Measurements from ENCODE around the gene SLC47A2. TPM values are rescaled to one million over a fixed set of nuclear protein-coding genes. Genes with fewer than 3 reads are reported as not detected.

SLC47A2 gene
- total RNA-seq, 1 donor: not detected

GRCh38 chr17:19677736-19678379, 38.5 kb downstream of the SLC47A2 start:
- H4K20me1 ChIP-seq (ENCODE audit: insufficient read depth, low read length): peaks cover 4% of the 10 kb centered on the region
- no peak overlapping the region for H3K4me3 ChIP-seq (ENCODE audit: insufficient read depth, low read length)
- TF ChIP-seq, protein P1, sequence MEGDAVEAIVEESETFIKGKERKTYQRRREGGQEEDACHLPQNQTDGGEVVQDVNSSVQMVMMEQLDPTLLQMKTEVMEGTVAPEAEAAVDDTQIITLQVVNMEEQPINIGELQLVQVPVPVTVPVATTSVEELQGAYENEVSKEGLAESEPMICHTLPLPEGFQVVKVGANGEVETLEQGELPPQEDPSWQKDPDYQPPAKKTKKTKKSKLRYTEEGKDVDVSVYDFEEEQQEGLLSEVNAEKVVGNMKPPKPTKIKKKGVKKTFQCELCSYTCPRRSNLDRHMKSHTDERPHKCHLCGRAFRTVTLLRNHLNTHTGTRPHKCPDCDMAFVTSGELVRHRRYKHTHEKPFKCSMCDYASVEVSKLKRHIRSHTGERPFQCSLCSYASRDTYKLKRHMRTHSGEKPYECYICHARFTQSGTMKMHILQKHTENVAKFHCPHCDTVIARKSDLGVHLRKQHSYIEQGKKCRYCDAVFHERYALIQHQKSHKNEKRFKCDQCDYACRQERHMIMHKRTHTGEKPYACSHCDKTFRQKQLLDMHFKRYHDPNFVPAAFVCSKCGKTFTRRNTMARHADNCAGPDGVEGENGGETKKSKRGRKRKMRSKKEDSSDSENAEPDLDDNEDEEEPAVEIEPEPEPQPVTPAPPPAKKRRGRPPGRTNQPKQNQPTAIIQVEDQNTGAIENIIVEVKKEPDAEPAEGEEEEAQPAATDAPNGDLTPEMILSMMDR (IDR thresholded peaks at IDR 0.05; ENCODE audit: extremely low read depth, low read depth, low read length): no peak
- H3K4me1 ChIP-seq (ENCODE audit: insufficient read depth, low read length): peaks cover 7% of the 10 kb centered on the region
- H3K79me2 ChIP-seq (ENCODE audit: insufficient read depth, low read length): no peaks in the 10 kb centered on the region
- H2AFZ ChIP-seq (ENCODE audit: low read length): no peak overlapping the region
- H3K36me3 ChIP-seq (ENCODE audit: insufficient read depth, low read length): peaks cover 22% of the 10 kb centered on the region
- no peaks in the 10 kb centered on the region for H3K9me3 ChIP-seq (ENCODE audit: low read depth, low read length)
- H3K27me3 ChIP-seq (ENCODE audit: insufficient read depth, low read length): no peaks in the 10 kb centered on the region
- H3K4me2 ChIP-seq (ENCODE audit: insufficient read depth, low read length): no peak overlapping the region
- no peak overlapping the region for H3K27ac ChIP-seq (ENCODE audit: low read depth, low read length)
- DNase-seq (ENCODE audit: insufficient read length, low spot score, missing footprints): no peak

GRCh38 chr17:19676896-19677295, 39.5 kb downstream of the SLC47A2 start:
- Histone ChIP-seq H3K9me3 (ENCODE audit: low read depth, low read length) (no peaks in the 10 kb centered on the region), H3K36me3 (ENCODE audit: insufficient read depth, low read length) (peaks cover 23% of the 10 kb centered on the region), H3K4me3 (ENCODE audit: insufficient read depth, low read length) (no peak overlapping the region), H3K27ac (ENCODE audit: low read depth, low read length) (no peak overlapping the region), H3K4me2 (ENCODE audit: insufficient read depth, low read length) (no peak overlapping the region), H4K20me1 (ENCODE audit: insufficient read depth, low read length) (peaks cover 4% of the 10 kb centered on the region), H3K4me1 (ENCODE audit: insufficient read depth, low read length) (peaks cover 7% of the 10 kb centered on the region), H3K27me3 (ENCODE audit: insufficient read depth, low read length) (no peaks in the 10 kb centered on the region), H3K79me2 (ENCODE audit: insufficient read depth, low read length) (no peaks in the 10 kb centered on the region), H2AFZ (ENCODE audit: low read length) (no peak overlapping the region)
- TF ChIP-seq, protein P1 (IDR thresholded peaks at IDR 0.05; ENCODE audit: extremely low read depth, low read depth, low read length): no peak
- DNase-seq (ENCODE audit: insufficient read length, low spot score, missing footprints): peak; percentile 47

DNA sequence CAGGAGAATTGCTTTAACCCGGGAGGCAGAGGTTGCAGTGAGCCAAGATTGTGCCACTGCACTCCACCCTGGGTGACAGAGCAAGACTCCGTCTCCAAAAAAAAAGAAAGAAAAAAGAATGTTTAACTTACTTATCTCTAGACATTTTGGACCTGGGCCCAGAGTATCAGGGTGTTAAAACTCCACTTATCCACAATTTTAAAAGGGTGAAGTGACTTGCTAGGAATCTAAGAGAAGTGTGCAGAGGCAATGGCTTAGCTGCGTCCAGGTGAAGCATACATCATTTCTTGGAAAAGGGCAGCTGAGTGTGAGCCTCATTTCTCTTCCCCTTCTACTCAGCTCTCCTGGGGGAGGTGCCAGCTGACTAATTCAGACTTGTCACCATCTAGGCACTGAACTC, 42.8 kb downstream of the SLC47A2 start:
- TF ChIP-seq, protein P1 (IDR thresholded peaks at IDR 0.05; ENCODE audit: extremely low read depth, low read depth, low read length): no peak
- DNase-seq (ENCODE audit: insufficient read length, low spot score, missing footprints): no peak
- H3K36me3 ChIP-seq (ENCODE audit: insufficient read depth, low read length): peaks cover 27% of the 10 kb centered on the region
- H3K4me2 ChIP-seq (ENCODE audit: insufficient read depth, low read length): no peak overlapping the region
- H3K4me1 ChIP-seq (ENCODE audit: insufficient read depth, low read length): peaks cover 3% of the 10 kb centered on the region
- H2AFZ ChIP-seq (ENCODE audit: low read length): no peak overlapping the region
- H3K79me2 ChIP-seq (ENCODE audit: insufficient read depth, low read length): no peaks in the 10 kb centered on the region
- H3K27me3 ChIP-seq (ENCODE audit: insufficient read depth, low read length): no peaks in the 10 kb centered on the region
- no peak overlapping the region for H3K4me3 ChIP-seq (ENCODE audit: insufficient read depth, low read length)
- H3K27ac ChIP-seq (ENCODE audit: low read depth, low read length): no peak overlapping the region
- H3K9me3 ChIP-seq (ENCODE audit: low read depth, low read length): no peaks in the 10 kb centered on the region
- peaks cover 12% of the 10 kb centered on the region for H4K20me1 ChIP-seq (ENCODE audit: insufficient read depth, low read length)

DNA sequence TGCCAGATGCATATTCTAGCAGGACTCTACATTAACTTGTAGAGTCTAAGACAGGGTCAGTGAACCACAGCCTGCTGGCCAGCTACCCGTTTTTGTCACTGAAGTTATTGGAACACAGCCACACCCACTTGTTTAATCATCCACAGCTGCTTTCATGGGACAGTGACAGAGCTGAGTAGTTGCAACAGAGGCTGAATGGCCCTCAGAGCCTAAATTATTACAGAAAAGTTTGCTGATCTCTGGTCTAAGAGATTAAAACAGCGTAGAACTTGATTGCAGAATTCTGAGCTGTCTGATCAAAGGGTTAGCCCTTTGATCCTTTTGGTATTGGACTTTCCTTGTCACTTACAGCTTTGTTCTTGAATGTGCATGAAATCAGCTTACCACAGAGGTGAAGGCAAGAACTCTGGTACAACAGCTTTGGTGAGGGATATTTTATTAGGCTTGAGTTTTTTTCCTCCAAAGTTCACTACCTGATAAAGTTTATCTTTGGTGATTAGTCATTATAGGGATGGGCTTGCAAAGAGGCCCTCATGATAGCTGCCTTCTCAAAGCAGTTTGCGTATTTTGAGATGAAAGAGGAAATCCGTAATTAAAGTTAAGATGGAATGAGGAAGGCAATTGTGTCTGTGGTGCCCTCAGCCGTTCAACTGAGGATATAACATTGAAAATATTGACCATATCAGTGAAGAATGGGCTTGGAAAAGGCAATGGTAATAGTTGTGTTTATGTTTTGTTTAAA, 44.2 kb downstream of the SLC47A2 start:
- Histone ChIP-seq H4K20me1 (ENCODE audit: insufficient read depth, low read length) (peaks cover 8% of the 10 kb centered on the region), H3K9me3 (ENCODE audit: low read depth, low read length) (no peaks in the 10 kb centered on the region), H3K27ac (ENCODE audit: low read depth, low read length) (no peak overlapping the region), H2AFZ (ENCODE audit: low read length) (no peak overlapping the region), H3K4me3 (ENCODE audit: insufficient read depth, low read length) (no peak overlapping the region), H3K4me1 (ENCODE audit: insufficient read depth, low read length) (peaks cover 3% of the 10 kb centered on the region), H3K27me3 (ENCODE audit: insufficient read depth, low read length) (no peaks in the 10 kb centered on the region), H3K79me2 (ENCODE audit: insufficient read depth, low read length) (no peaks in the 10 kb centered on the region), H3K4me2 (ENCODE audit: insufficient read depth, low read length) (no peak overlapping the region), H3K36me3 (ENCODE audit: insufficient read depth, low read length) (peaks cover 25% of the 10 kb centered on the region)
- TF ChIP-seq, protein P1 (IDR thresholded peaks at IDR 0.05; ENCODE audit: extremely low read depth, low read depth, low read length): peak; percentile 33
- DNase-seq (ENCODE audit: insufficient read length, low spot score, missing footprints): peak; percentile 71

Data from osteoblast (primary cell).